Middle frontal gyrus (tissue), 1 donor: ENCODE data around the gene NFKBIE.

ENCODE experiments used
- DNase-seq: peaks from one replicate; pipeline ENCODE4 v3.0.0-alpha.2; 2015; ENCODE audit warnings: low spot score; ENCODE audit errors: extremely low spot score

NFKBIE gene

GRCh38 chr6:44258325-44258863 is 7.0 kb downstream of the NFKBIE start:
- no peak for DNase-seq

GRCh38 chr6:44257753-44258324 is 7.5 kb downstream of the NFKBIE start:
- DNase-seq, result no peak

DNA sequence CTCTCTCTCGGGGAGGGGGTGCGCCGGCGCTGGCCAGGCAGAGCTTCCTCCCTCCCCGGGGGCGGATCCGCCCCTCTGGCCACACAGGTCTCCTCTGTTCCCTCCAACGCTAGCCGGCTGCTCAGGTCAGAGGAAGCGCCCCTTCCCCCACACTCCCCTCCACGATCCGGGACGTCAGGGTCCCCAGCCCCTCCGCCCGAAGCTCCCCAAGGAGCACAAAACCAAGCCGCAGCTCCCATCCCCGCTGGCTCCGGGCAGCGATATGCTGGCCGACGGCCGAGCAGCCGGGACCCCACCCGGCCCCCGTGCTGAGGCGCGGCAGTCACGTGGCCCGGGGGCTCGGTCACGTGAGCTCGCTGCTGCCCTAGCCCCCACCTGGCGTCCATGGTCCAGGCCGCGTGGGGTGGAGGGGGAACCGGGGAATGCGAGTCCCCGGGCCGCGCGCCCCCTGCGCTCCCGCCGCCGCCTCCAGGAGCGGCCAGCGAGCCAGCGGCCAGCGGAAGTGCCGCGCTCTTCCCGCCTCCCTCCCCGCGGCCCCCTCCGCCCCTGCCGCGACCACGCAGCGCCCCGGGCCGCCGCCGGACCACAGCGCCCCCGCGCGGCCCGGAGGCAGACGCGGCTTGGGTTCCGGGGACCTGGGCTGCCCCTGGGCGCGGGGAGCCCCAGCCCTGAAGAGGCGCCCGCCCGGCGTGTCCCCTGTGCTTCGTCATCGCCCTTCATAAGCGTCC is 8.2 kb downstream of the NFKBIE start, which contains the start of gene SLC35B2:
Gene SLC35B2, minus strand, starts transcription at position 504 of the 728 bp plus-strand sequence. Its CDS starts 118 bp downstream, at position 386.
- DNase-seq, result peak; percentile 65

GRCh38 chr6:44256775-44257024 is 8.7 kb downstream of the NFKBIE start:
- no peak for DNase-seq

- DNase-seq, result no peak
These were observed 9.2 kb downstream of the NFKBIE start for GRCh38 chr6:44255871-44256774.

- DNase-seq, result no peak
These were observed 10.1 kb downstream of the NFKBIE start for GRCh38 chr6:44255105-44255808.

DNA sequence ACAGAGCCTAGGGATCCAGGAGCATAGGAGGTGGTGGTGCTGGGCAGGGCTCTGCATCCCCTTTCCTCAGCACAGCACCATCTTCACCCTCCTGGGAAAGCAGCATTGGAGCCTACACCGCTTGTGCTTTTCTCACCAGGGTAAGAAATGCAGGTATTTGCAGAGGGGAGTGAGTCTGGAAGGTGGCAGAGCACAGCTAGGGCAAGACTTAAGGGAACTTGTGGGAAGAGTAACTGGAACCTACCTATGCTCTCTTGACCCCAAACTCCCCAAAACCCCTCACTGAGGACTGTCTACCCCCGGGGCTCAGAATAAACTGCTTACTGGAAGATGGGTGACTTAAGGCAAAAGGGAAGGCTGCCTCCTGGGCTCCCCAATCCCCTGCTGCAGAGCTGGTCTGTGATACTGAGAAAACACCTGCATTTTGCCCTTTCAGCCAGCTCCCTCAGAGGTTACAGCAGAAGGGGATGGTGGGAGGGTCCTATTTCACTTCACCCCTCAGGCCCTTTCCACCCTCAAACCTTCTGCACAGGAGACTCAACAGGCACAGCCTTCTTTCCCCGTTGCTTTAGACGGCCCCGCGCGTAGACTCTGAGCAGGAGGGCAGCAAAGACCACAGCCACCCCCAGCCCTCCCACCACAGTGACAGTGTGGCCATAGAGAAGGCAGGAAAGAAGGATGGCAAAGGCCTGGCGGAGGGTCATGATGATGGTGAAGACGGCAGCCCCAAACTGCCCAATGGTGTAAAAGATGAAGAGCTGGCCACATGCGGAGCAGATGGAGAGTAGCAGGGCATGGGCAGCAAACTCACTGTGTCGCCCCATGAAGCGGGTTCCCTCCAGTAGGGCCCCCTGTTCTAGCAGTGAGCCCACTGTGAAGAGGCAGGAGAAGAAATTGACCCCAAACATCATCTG is 10.9 kb downstream of the NFKBIE start:
- no peak for DNase-seq

DNA sequence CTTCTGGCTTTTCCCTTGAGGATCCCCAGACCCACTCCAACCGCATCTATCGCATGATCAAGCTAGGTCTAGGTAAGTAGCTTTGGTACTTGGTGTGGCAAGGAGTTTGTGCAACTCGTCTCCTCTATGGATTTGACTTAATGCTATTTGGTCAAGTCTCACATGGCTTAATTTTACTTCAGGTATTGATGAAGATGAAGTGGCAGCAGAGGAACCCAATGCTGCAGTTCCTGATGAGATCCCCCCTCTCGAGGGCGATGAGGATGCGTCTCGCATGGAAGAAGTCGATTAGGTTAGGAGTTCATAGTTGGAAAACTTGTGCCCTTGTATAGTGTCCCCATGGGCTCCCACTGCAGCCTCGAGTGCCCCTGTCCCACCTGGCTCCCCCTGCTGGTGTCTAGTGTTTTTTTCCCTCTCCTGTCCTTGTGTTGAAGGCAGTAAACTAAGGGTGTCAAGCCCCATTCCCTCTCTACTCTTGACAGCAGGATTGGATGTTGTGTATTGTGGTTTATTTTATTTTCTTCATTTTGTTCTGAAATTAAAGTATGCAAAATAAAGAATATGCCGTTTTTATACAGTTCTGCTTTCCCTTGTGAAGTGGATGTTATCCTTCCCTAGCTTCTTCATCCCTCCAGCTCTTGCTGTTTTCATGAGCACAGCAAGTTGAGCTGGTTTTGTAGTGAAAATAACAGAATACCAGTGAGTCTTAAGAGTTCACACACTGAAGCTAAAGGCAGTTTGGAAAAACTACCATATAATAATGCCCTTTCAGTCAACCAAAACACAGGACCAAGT is 11.8 kb downstream of the NFKBIE start:
- no peak for DNase-seq

GRCh38 chr6:44251576-44252524 is 13.5 kb downstream of the NFKBIE start:
- DNase-seq, result no peak

- no peak for DNase-seq
These were observed 14.6 kb downstream of the NFKBIE start for GRCh38 chr6:44250718-44251123.

GRCh38 chr6:44250067-44250717 is 15.2 kb downstream of the NFKBIE start:
- no peak for DNase-seq

- DNase-seq, result no peak
These were observed 16.1 kb downstream of the NFKBIE start for GRCh38 chr6:44249082-44249748.

GRCh38 chr6:44248579-44248978 is 16.8 kb downstream of the NFKBIE start:
- no peak for DNase-seq

- no peak for DNase-seq
These were observed 17.7 kb downstream of the NFKBIE start for GRCh38 chr6:44247338-44248302.

GRCh38 chr6:44246663-44247337 is 18.6 kb downstream of the NFKBIE start, which contains the start of gene HSP90AB1:
Gene HSP90AB1 (plus strand): TSS chr6:44247101. CDS start chr6:44248630, 1,529 bp downstream.
- peak; percentile 93 for DNase-seq
